GM18505 (cell line): Measurements from ENCODE around the gene CYP2R1.
"Not testable (repeated sequence)": the region's sequence is repeated elsewhere in the genome, so short reads cannot be mapped to it uniquely, and the experiment has no call there.

Experiments used
- ATAC-seq: cut with Tn5 transposase; IDR thresholded peaks from one replicate; pipeline ENCODE4 v1.9.1; 2021; ENCODE audit not compliant: unreplicated experiment
- POLR2A ChIP-seq: IDR thresholded peaks from 4 replicates; pipeline ENCODE4 v1.6.1; 2011; ENCODE audit warnings: borderline replicate concordance; ENCODE audit not compliant: insufficient read depth, insufficient read length; ENCODE audit errors: extremely low read depth

Gene CYP2R1

DNA sequence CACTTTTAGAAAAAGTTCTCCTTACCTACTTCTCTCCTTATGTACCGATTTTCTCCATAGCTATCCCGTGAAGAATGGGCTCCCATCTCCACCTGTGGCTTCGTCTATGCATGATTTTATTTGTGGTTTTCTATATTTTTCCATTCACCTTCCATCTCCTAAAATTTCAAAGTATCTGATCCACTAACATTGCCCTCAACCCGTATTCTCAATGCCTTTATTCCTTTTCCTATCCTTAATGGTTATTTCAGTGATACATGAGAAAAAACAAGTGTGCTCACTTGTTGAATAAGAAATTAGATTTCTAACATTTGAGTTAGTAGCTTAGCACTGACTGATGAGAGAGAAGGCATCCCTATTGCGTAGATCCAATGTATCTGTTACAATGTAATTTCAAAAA, 16.9 kb downstream of the CYP2R1 start:
- ATAC-seq = no peak
- TF ChIP-seq POLR2A = no peak

DNA sequence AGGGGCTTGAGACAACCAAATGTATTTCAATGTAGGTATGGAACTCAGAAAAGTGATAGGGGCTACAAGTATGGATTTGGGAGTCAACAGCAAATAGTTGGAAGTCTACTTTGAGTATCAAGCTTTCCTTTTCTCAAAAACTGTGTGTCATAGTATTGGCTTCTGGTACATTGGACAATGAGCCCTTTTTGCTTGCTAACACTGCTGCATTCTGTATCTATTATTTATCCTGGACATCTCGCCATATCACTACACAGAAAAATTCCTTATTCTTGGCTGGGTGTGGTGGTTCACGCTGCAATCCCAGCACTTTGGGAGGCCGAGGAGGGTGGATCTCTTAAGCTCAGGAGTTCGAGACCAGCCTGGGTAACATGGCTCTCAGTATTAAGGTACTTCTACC, 18.4 kb downstream of the CYP2R1 start:
- no peak for ATAC-seq
- no peak for TF ChIP-seq POLR2A

DNA sequence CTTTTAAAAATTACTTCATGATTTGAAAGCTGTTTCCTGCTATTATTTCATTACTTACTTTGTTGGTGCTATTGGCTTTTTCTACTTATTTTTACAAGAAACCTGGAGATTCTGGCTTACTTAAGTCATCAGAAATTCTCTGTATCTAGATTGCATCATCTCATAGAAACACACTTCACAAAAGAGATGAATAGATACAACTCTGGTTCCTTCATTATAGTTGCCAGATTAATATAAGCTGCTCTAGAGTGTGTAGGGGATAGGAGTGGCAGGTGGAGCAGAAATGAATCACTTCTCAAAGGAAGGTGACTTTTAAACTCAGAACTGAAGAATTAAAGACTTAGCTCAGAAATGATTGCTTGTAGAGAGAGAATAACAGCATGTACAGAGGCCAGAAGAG, 20.0 kb downstream of the CYP2R1 start:
- no peak for ATAC-seq
- TF ChIP-seq POLR2A = no peak

DNA sequence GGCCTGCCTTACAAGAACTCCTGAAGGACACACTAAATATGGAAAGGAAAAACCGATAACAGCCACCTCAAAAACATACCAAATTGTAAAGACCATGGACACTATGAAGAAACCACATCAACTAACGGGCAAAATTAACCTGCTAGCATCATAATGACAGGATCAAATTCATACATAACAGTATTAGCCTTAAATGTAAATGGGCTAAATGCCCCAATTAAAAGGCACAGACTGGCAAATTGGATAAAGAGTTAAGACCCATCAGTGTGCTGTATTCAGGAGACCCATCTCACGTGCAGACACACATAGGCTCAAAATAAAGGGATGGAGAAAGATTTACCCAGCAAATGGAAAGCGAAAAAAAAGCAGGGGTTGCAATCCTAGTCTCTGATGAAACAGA, 28.3 kb downstream of the CYP2R1 start:
- not testable (repeated sequence) for ATAC-seq

DNA sequence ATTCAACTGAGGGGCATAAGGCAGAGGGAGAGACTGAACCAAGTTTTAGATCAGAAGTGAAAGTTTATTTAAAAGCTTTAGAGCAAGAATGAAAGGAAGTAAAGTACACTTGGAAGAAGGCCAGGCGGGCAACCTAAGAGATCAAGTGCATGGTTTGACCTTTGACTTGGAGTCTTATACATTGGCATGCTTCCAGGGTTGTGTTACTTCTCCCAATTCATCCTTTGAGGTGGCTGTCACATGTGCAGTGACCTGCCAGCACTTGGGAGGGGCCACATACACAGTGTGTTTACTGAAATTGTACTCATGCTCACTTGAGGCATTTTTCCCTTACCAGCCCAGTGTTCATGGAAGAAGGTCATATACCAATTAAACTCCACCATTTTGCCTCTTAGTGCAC, 30.4 kb downstream of the CYP2R1 start:
- no peak for ATAC-seq
- no peak for TF ChIP-seq POLR2A

DNA sequence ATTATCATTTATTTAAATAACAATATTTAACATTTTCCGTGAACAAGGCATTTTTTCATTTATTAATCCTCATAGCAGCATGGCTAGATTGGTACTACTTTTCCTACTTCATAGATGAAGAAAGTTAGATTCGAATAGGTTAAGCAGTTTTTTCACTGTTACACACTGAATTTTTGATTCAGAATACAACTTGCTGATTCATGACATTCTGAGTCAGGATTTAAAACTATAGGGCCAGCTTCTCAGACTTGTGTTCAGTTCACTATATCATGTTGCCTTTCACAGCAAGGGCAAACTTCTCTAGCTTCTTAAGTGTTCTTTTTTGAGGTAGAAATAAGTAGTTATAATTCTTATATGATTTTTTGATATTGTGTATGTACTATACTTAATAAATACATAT, 31.5 kb downstream of the CYP2R1 start:
- TF ChIP-seq POLR2A = no peak
- no peak for ATAC-seq

DNA sequence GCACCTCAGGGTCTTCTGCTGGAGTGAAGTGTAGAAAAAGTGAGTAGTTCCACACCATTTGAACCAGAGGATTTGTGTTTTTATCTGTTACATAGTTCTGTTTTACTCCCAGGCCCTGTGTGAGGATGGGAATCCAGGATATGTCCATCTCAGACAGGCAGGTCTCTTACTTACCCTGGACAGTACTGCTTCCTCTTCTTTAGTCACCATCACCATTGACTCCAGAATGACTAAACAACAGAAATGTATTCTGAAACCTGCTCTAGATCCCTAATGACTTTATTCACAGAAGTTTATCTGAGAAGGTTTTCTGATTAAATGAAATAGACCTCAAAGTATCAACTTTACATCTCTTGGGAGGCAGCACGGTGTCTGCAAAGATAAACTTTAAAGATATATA, 33.6 kb downstream of the CYP2R1 start:
- TF ChIP-seq POLR2A = no peak
- no peak for ATAC-seq

DNA sequence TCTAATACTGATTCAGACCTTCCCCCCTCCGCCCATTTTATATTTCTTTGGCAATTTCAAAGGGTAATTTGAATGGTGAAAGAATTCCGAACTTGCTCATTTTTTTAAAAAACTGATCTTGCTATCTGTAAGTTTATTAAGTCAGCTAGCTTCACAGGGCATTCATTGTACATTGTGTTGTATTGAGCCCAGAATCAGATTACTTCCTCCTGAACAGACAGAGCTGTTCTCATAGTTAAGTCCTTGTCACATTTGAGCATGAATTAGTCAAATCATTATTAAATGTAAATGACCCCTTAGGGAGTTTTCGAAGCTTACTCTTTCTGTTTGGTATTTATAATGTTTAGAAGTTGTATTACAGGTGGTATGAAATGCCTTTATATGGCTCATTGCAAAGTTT, 34.4 kb downstream of the CYP2R1 start:
- TF ChIP-seq POLR2A = no peak
- ATAC-seq = no peak

DNA sequence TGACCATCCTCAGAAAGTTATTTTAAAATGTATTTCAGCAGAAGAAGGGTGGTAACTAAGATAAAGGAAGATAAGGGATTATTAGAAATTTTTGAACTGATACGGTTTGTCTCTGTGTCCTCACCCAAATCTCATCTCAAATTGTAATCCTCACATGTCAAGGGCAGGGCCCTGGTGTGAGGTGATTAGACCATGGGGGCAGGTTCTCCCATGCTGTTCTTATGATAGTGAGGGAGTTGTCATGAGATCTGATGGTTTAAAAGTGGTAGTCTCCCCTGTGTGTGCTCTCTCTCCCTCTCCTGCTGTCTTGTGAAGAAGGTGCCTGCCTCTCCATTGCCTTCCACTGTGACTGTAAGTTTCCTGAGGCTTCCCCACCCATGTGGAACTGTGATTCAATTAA, 36.1 kb downstream of the CYP2R1 start:
- no peak for ATAC-seq
- TF ChIP-seq POLR2A = no peak

DNA sequence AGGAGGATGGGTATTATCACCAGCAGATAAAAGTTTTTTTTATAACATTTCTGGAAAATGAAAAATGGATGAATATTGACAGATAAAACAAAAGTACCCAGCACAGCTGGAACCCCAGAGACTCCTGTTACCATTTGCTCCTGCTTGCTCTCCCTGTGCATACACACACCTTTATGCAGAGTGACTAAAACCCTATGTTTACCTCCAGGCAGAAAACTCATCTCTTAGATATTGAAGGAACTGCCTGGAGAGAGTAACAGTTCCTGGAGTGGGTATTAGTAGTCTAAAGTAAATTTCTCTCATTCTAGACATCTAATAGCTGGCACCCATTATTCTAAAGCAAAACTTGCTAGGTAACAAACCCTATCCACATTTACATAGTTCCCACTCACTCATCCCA, 38.0 kb downstream of the CYP2R1 start:
- no peak for ATAC-seq
- no peak for TF ChIP-seq POLR2A

DNA sequence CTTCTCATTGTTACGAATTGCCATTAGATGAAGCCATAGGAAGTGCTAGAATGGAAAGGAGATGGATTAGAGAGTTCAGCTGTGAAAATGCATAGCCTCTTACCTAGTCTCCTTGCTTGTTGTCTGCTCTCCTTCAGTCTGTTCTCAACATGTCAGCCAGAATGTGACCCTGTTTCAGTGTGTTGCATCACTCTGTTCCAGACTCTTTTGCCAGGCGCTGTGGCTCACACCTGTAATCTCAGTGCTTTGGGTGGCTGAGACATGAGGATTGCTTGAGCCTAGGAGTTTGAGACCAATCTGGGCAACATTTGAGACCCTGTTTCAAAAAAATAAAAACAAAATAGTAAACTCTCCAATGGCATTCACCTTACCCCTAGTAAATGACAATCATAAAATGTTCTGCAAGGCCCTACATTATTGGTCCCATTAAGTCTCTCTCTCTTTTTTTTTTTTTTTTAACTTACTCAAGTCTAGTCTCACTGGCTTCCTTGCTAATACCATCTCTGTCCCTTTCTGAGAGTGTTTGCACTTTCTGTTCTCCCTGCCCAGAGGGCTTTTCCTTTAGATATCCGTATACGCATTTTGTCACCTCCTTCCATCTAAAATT, 39.4 kb downstream of the CYP2R1 start:
- TF ChIP-seq POLR2A = no peak

DNA sequence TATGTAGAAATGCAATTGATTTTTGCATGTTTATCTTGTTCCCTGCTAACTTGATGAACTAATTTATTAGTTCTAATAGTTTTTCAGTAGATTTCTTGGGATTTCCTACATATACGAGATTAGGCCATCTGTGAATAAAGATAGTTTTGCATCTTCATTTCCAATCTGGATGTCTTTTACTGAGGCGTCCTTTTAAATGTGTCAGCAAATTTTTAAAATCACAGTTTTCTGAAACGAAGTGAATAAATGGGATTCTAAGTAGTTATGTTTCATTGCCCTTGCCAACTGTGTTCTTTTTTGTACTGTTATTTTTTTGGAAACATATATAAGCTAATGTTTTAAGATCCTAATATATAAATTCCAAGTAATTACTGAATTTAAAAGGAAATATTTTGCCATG, 50.0 kb downstream of the CYP2R1 start:
- no peak for ATAC-seq

More for the DNA sequence above, 39.4 kb downstream of the CYP2R1 start:
- no peak for ATAC-seq

DNA sequence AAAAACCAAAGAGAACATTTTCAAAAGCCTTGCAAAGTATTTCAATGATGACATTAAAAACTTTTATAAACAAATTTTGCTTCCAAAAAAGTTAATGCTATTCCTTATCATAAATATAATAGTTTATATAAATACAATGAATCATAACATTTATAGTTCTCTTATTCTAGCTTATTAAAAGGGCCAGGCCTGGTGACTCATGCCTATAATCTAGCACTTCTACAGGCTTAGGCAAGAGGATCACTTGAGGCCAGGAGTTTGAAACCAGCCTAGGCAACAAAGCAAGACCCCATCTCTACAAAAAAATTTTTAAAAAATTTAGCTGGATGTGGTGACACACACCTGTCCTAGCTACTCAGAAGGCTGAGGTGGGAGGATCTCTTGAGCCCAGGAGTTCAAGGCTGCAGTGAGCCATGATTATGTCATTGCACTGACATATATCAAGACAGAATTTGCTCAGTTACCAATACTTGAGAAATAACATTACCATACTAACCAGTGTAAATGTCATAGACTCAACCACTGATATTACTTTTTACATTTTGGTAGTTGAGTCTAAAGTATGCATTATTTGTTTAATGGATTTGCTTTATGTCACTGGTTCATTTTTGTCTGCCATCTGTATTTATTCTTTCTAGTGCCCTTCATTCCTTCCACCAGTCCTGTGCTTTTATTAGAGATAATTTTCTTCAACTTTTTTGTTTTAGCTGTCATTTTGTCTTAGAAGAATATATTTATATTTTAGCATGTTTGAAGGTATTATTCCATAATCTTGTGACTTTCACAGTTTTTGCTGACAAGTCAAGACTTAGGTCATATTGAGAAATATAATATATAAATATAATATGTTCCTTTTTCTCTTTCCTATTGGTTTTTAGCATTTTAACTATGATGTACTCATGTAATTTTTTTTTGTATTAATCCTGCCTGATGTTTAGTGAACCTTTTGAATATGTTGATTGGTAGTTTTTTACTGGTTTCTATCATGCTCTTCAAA, 56.2 kb downstream of the CYP2R1 start:
- ATAC-seq = no peak
- no peak for TF ChIP-seq POLR2A

More for the DNA sequence above, 50.0 kb downstream of the CYP2R1 start:
- TF ChIP-seq POLR2A = no peak
